ACHN (cell line): ENCODE results near the gene MAG.

Source experiments
- DNase-seq: peaks from one replicate; pipeline ENCODE4 v3.0.0-alpha.2; 2015
- in situ Hi-C: cut with HindIII; loops from 2 replicates; pipeline ENCODE4 v1.10.0; 2017; ENCODE audit warnings: low sequenced_read_pairs, low pct_ligation_motif_present, low pct_unique_long_range_greater_than_20kb

MAG gene

DNA sequence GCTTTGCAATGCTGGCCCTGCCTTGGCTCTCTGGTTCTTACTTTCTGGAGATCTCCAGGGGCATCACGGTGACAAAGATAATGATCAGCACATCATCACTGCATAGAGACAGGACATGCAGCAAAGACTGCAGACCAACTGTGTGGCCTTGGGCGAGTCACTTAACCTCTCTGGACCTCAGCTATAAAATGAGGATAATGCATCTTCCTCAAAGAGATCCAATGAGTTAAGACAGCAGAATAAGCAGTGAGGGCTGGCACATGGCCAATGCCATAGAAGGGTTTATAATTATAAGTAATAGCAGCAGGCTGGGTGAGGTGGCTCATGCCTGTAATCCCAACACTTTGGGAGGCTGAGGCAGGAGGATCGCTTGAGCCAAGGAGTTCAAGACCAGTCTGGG, 2.4 kb downstream of the MAG start:
- no peak for DNase-seq
- in situ Hi-C loops, result no loop called here

DNA sequence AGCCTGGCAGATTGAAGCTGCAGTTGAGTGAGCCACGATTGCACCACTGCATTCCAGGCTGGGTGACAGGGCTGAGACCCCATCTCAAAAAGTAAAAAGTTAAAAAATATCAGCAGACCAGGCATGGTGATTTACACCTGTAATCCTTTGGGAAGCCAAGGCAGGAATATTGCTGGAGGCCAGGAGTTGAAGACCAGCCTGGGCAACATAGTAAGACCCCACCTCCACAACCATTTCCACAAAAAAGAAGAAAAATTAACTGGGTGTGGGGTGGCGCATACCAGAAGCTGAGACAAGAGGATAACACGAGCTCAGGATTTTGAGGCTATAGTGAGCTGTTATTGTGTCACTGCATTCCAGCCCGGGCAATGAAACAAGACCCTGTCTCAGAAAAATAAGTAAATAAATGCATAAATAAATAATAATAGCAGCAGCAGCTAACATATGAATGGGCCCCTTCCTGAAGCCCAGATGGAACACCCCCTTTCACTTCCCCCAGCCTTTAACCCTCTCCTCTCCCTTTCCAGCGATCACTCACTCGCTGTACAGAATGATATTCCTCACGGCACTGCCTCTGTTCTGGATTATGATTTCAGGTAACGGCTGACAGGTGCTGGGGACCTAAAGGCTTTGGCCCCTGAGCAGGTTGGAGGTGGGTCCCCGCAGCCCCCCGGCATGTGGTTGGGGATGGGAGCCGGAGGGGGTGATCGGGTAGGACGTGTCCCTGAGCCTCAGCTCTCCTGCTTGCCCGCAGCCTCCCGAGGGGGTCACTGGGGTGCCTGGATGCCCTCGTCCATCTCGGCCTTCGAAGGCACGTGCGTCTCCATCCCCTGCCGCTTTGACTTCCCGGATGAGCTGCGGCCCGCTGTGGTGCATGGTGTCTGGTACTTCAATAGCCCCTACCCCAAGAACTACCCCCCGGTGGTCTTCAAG, 3.2 kb downstream of the MAG start:
- in situ Hi-C loops, result no loop called here

DNA sequence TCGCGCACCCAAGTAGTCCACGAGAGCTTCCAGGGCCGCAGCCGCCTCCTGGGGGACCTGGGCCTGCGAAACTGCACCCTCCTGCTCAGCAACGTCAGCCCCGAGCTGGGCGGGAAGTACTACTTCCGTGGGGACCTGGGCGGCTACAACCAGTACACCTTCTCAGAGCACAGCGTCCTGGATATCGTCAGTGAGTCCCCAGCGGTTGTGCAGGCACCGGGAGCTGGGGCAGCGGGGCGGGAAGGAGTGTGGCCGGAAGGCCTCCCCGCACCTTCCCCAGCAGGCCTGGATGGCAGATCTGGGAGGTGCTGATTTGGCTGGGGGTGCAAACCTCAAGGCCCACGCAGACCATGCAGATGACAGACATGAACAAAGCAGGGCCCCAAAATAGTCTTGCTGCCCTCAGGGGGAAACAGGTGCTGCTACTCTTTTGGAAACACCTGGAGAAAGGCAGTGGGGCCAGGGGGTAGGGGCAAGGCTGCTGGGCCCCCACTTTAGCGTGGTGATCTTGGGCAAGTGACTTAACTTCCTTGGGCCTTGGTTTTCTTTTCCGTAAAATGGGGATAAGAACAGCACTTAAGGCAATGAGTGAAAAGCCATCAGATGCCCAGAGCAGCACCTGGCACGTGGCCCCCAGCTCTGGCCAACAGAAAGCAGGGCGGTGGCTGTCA, 4.0 kb downstream of the MAG start:
- no peak for DNase-seq
- in situ Hi-C loops, result no loop called here

More for the DNA sequence above, 3.2 kb downstream of the MAG start:
- DNase-seq, result no peak

DNA sequence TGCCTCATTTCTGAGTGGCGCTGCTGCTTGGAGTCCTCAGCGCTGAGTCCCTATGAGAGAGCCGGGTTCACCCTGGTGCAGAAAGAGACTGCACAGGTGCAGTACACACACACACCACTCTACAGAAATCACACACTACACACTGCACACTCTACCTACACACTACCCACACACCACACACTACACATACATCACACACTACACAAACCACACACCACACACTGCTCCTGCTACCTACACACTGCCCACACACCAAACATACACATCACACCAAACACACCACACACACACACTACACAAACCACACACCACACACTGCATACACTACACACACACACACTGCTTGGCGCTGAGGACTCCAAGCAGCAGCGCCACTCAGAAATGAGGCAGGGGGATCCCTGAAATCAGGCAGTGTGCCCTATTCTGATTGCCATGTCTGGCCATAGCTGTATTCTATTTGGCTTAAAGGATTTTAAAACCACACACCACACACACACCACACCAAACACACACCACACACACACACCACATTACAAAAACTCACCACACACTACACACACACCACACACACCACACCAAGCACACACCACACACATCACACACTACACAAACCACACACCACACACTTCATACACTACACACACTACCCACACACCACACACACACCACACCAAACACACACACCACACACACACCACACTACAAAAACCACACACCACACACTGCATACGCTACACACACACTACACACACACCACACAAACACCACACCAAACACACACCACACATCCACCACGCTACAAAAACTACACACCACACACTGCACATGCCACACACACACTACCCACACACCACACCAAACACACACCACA, 4.9 kb downstream of the MAG start:
- in situ Hi-C loops, result no loop called here
- DNase-seq, result no peak

DNA sequence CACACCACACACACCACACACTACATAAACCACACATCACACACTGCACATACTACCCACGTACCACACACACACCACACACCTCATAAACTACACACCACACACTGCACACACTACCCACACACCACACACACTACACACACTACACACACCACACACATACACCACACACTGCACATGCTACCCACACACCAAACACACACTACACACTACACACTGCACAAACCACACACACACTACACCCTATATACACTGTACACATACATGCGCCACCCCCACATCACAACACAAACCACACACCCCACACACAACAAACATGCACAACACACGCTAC, 5.5 kb downstream of the MAG start:
- no peak for DNase-seq
- in situ Hi-C loops, result no loop called here

DNA sequence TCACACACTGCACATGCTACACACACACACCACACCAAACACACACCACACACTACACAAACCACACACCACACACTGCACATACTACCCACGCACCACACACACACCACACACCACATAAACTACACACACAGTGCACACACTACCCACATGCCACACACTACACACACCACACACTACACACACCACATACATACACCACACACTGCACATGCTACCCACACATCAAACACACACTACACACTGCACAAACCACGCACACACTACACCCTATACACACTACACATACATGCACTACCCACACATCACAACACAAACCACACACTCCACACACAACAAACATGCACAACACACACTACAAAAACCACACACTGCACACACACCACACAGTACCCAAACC, 6.0 kb downstream of the MAG start:
- DNase-seq, result no peak
- in situ Hi-C loops, result no loop called here

DNA sequence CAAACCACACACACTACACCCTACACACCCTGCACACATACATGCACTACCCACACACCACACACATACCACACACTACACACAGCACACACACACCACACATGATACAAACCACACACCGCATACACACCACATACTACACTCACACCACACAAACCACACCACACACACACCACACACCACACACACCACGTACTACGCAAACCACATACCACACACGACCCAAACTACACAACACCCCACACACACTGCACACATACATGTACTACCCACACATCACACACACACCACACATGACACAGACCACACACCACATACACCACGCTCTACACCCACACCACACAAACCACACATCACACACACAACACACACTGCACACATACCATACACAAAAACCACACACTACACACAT, 6.6 kb downstream of the MAG start:
- no peak for DNase-seq
- in situ Hi-C loops, result no loop called here

DNA sequence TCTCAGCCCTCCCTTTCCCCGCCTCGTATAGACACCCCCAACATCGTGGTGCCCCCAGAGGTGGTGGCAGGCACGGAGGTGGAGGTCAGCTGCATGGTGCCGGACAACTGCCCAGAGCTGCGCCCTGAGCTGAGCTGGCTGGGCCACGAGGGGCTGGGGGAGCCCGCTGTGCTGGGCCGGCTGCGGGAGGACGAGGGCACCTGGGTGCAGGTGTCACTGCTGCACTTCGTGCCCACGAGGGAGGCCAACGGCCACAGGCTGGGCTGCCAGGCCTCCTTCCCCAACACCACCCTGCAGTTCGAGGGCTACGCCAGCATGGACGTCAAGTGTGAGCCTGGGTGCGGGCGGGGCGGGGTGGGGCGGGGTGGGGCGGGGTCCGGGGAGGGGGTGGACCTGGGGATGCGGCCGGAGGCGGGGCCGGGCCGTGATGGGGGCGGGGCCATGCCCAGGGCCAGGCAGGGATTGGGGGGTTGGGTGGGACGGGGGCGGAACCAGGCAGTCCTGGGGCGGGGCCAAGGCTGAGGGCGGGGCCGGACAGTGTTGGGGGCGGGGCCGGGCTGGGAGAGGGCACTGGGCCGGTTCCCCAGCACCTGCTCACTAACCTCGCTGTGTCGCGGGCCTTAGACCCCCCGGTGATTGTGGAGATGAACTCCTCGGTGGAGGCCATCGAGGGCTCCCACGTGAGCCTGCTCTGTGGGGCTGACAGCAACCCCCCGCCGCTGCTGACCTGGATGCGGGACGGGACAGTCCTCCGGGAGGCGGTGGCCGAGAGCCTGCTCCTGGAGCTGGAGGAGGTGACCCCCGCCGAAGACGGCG, 7.8 kb downstream of the MAG start:
- in situ Hi-C loops, result no loop called here
- DNase-seq, result no peak

DNA sequence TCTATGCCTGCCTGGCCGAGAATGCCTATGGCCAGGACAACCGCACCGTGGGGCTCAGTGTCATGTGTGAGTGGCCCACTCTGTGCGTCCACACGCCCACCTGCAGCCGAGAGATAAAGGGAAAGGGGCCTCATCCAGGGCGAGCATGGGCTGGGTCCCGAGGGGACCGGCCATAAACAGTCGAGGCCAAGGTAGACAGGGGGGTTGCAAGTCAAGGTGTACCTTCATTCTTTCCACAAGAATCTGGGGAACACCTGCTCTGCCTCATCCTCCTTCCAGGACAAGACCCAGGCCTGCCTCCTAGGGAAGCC, 8.3 kb downstream of the MAG start:
- DNase-seq, result no peak
- in situ Hi-C loops, result no loop called here

DNA sequence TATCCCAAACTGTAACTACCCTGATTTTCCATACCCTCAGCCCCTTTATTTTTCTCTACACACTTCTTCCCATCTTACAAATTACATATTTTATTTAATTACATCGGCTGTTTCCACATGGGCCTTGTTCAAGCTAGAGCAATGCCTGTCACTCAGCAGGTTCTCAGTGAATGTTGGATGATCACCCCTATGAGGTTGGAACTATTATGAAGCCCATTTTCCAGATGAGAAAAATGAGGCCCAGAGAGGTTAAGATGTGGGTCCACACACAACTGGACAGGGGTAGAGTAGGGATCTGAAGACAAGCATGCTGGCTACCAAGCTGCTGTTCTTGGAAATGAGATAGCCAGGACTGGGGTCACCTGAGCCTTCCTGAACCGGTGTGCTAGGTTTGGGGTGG, 10.0 kb downstream of the MAG start:
- in situ Hi-C loops, result no loop called here
- DNase-seq, result no peak

DNA sequence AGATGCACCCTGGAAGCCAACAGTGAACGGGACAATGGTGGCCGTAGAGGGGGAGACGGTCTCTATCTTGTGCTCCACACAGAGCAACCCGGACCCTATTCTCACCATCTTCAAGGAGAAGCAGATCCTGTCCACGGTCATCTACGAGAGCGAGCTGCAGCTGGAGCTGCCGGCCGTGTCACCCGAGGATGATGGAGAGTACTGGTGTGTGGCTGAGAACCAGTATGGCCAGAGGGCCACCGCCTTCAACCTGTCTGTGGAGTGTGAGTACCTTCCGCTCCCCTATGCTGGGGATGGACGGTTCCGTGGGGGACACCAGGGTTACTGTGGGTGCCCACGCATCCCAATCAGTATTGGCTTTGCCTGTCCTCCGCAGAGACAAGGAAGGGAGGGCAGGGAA, 10.5 kb downstream of the MAG start:
- no peak for DNase-seq
- in situ Hi-C loops, result no loop called here

DNA sequence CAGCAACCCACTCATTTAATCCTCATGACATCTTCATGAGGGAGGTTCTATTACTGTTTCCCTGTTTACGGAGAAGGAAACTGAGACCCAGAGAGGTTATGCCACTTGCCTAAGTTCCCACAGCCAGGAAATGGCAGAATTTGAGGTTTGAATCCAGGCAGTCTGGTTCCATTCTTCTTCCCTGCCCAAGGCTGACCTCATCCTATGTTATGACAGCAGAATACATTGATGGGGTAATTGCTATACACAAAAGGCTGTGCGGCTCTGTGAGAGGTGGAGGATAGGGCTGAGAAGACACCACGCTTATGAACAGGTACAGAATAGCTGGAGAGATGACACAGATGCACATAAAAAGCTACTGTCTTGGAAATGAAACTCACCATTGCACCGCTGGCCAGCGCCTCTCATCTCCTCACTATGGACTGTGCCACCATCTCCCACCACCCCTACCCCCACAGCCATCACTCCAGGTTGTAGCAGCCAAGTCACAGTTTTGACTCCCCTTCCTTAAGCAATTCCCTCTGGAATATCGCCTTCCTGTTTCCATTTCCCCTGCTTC, 11.5 kb downstream of the MAG start:
- in situ Hi-C loops, result no loop called here
- no peak for DNase-seq

DNA sequence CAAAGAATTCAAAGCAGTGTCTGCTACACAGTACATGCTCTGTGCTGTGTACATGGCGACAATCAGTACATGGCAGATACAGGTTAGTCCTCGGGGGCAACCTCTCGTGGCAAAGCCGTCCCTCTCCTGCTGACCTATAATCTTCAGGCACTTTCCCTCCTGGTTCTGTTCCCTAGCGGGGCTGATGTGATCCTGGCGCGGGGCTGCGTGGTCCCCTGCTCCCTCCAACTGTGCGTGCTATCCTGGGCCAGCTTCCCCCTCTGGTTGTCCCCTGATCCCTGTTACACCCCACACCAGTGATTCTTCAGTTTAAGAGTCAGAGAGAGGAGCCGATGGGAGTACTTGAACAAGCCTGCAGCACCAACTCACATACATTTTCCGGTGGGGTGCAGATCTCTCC, 12.1 kb downstream of the MAG start:
- DNase-seq, result no peak
- in situ Hi-C loops, result no loop called here

DNA sequence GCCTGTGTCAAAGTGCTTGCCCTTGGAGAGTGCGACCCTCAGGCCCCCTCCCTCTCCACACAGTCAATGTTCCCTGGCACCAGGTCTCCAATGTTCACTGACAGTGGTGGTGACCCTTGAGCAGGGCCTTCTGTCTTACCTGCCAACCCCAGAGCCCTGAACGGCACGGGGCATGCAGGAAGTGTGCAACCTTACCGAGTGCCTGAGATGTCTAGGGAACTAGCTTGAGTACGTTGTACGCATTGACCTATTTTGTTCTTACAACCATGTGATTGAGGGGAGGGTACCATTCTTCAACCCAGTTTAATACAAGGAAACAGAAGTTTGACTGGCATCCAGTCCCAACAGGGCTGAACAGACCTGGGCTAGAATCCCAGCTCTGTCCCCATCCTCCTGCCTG, 13.2 kb downstream of the MAG start:
- in situ Hi-C loops, result no loop called here
- no peak for DNase-seq

DNA sequence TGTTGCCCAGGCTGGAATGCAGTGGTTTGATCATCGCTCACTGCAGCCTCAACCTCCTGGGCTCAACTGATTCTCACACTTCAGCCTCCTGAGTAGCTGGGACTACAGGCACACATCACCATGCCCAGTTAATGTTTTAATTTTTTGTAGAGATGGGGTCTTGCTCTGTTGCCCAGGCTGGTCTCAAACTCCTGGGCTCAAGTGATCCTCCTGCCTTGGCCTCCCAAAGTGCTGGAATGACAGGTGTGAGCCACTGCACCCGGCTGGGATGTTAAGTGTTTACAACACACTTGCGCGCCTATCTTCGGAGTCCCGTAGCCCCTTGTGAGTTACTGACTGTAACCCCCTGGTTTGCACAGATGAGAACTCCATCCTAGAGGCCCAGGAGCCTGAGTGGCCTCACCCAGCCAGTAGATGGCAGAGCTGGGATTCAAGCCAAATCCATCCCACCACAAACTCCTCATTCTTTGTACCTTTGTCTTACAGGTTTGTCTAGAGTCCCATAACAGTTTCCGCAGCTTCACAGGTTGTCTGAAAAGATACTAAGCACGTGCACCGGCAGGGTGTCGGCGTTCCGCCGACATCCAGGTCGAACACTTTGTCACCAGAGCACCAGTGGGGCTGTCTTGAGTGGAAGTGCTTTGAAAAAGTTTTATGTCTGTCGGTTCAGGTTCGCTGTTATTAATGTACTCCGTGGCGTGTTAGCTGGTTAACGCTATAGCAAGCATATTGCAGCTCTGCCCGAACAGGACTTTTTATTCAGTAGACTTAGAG, 14.7 kb downstream of the MAG start:
- DNase-seq, result peak; percentile 3

DNA sequence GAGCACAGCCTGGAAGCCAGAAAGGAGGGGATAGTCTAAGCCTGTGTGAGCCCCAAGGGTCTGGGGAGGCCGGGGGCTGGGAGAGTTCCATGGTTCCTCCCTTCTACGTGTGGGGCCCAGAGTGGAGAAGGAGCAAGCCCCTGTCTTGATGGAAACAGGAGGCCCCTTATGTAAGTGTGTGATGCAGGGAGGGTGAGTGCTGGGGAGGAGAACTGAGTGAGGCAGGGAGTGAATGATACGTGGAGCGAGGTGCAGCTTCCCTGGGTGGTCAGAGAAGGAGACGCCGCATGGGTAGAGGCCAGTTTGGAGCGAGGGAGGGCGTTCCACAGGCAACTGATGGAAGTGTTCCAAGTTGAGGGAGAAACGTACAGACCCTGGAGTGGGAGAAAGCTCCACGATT, 16.0 kb downstream of the MAG start:
- in situ Hi-C loops, result no loop called here
- no peak for DNase-seq

More for the DNA sequence above, 14.7 kb downstream of the MAG start:
- in situ Hi-C loops, result no loop called here

DNA sequence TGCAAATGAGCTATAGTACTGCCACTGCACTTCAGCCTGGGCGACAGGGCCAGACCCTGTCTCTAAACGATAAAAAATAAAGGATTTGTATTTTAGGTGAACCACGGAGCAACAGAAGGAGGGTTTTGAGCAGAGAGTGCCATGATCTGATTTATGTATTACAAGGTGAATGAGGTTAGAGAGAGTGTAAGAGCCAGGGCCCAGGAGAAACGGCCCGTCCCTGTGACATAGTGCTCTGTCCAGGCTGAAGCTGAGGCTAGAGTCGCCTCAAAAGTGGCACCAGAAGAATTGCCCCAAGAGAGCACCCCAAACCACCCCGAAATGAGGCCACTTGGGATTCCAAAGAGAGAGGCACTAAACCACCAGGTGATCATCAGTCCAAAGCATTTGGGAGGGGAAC, 16.9 kb downstream of the MAG start:
- no peak for DNase-seq
- in situ Hi-C loops, result no loop called here
